GM18861 (cell line): ENCODE measurements around the gene EIF4G1.

Source experiments
- ATAC-seq: cut with Tn5 transposase; IDR thresholded peaks from one replicate; pipeline ENCODE4 v1.9.1; 2021; ENCODE audit not compliant: unreplicated experiment

The EIF4G1 gene

GRCh38 chr3:184381261-184382224 is 67.1 kb downstream of the EIF4G1 start:
- ATAC-seq: no peak

GRCh38 chr3:184382326-184383032 is 68.1 kb downstream of the EIF4G1 start:
- ATAC-seq: no peak

- ATAC-seq: no peak
Observed at GRCh38 chr3:184383033-184383740, 68.8 kb downstream of the EIF4G1 start.

- ATAC-seq: no peak
Observed at GRCh38 chr3:184384342-184384741, 69.9 kb downstream of the EIF4G1 start.
